K562 (cell line): ENCODE results near the gene RPS2. TPM values are rescaled to one million over a fixed set of nuclear protein-coding genes. Genes with fewer than 3 reads are reported as not detected.

ENCODE experiments used
- CBFB ChIP-seq: sonication (generic); formaldehyde crosslinking; IDR thresholded peaks from 2 replicates; pipeline ENCODE4 v1.4.0; 2020; ENCODE audit warnings: mild to moderate bottlenecking, missing genetic modification reagents
- CREB1 ChIP-seq, 2 experiments: sonication (generic) in 1 of 2; formaldehyde crosslinking in 1 of 2; IDR thresholded peaks; 2 replicates each; pipeline versions ENCODE4 v1.6.1 to v1.8.0; 2012 to 2022; ENCODE audit warnings: inconsistent platforms in 1 of 2, mild to moderate bottlenecking in 1 of 2, missing genetic modification reagents in 1 of 2, moderate library complexity in 1 of 2
- CXXC5 ChIP-seq: fragments of 250-450 bp; sonication (Bioruptor Pico); IDR thresholded peaks from 2 replicates; pipeline ENCODE4 v1.8.0; 2022; ENCODE audit warnings: inconsistent platforms, mild to moderate bottlenecking, moderate library complexity
- ELF2 ChIP-seq: fragments of 250-450 bp; sonication (Bioruptor Pico); IDR thresholded peaks from 2 replicates; pipeline ENCODE4 v1.5.0; 2021; ENCODE audit warnings: mild to moderate bottlenecking
- FOXM1 ChIP-seq, 2 experiments: fragments of 450-650 bp in 1 of 2; sonication (generic) in 1 of 2; formaldehyde crosslinking in 1 of 2; IDR thresholded peaks; 2 replicates each; pipeline versions ENCODE4 v1.6.1 to v1.9.0; 2017 to 2022; ENCODE audit warnings: low read depth in 2 of 2, mild to moderate bottlenecking in 2 of 2, missing genetic modification reagents in 1 of 2, moderate library complexity in 1 of 2
- FOXP1 ChIP-seq: sonication (generic); formaldehyde crosslinking; IDR thresholded peaks from 2 replicates; pipeline ENCODE4 v1.8.0; 2022; ENCODE audit warnings: mild to moderate bottlenecking, missing genetic modification reagents
- HDAC8 ChIP-seq: fragments of 450-650 bp; IDR thresholded peaks from 2 replicates; pipeline ENCODE4 v1.6.1; 2016; ENCODE audit warnings: mild to moderate bottlenecking, missing genetic modification characterization, moderate library complexity, missing compliant biosample characterization
- MTF1 ChIP-seq: fragments of 250-450 bp; sonication (Bioruptor Pico); IDR thresholded peaks from 2 replicates; pipeline ENCODE4 v1.9.0; 2021; ENCODE audit warnings: moderate library complexity, mild to moderate bottlenecking, inconsistent platforms, borderline replicate concordance
- PRPF4 ChIP-seq: fragments of 200-400 bp; formaldehyde crosslinking; IDR thresholded peaks from one replicate; pipeline ENCODE4 v1.6.1; 2017; ENCODE audit warnings: low read length, low read depth, mild to moderate bottlenecking; ENCODE audit not compliant: insufficient read depth, poor library complexity, severe bottlenecking
- THRAP3 ChIP-seq: fragments of 450-650 bp; IDR thresholded peaks from 2 replicates; pipeline ENCODE4 v1.6.1; 2016; ENCODE audit warnings: mild to moderate bottlenecking, inconsistent platforms, borderline replicate concordance
- XRCC5 ChIP-seq: fragments of 200-400 bp; formaldehyde crosslinking; IDR thresholded peaks from 2 replicates; pipeline ENCODE4 v1.6.1; 2017; ENCODE audit warnings: low read depth, mild to moderate bottlenecking, low read length
- ZEB2 ChIP-seq: fragments of 450-650 bp; IDR thresholded peaks from 2 replicates; pipeline ENCODE4 v1.6.1; 2016
- ZFP30 ChIP-seq: fragments of 250-450 bp; sonication (Bioruptor Pico); IDR thresholded peaks from 2 replicates; pipeline ENCODE4 v1.8.0; 2022; ENCODE audit warnings: moderate library complexity, mild to moderate bottlenecking, inconsistent platforms, borderline replicate concordance
- ZNF316 ChIP-seq: fragments of 450-650 bp; IDR thresholded peaks from 2 replicates; pipeline ENCODE4 v1.6.1; 2016
- ZNF76 ChIP-seq: fragments of 250-450 bp; sonication (Bioruptor Pico); IDR thresholded peaks from 2 replicates; pipeline ENCODE4 v1.4.0; 2020; ENCODE audit warnings: mild to moderate bottlenecking, moderate library complexity, borderline replicate concordance
- polyA plus RNA-seq, 8 experiments: library from polyadenylated mRNA; depleted of rRNA in 4 of 8; stranded (reverse) in 5 of 8; unstranded in 3 of 8; fragments of >200 nt; fragmentation: Nextera tagmentation in 2 of 8; fragmentation: Illumina TruSeq in 1 of 8; extraction: Ambion mirVana in 2 of 8; extraction: Trizol in 1 of 8; gene quantifications; 2 replicates each; pipeline versions ENCODE4 v1.2.1 to v1.2.3, GENCODE V29; 2011 to 2014; ENCODE audit warnings: inconsistent platforms in 1 of 8, missing spikeins in 1 of 8
- total RNA-seq, 7 experiments: library from RNA; depleted of rRNA in 6 of 7; stranded (reverse); fragments of >200 nt in 6 of 7; fragmentation: Illumina TruSeq in 2 of 7; extraction: Trizol in 2 of 7; gene quantifications; 2 replicates each; pipeline versions ENCODE4 v1.2.1 to v1.2.3, GENCODE V29; 2011 to 2021; ENCODE audit warnings: low replicate concordance in 1 of 7
- TF ChIP-seq, protein P1 (sequence below): fragments of 250-450 bp; sonication (Bioruptor Pico); IDR thresholded peaks from 2 replicates; pipeline ENCODE4 v1.4.0; 2020; ENCODE audit warnings: mild to moderate bottlenecking, moderate library complexity, borderline replicate concordance
- TF ChIP-seq, protein P2 (sequence below): sonication (generic); formaldehyde crosslinking; IDR thresholded peaks from 2 replicates; pipeline ENCODE4 v1.8.0; 2022; ENCODE audit warnings: mild to moderate bottlenecking, missing genetic modification reagents, borderline replicate concordance
- TF ChIP-seq, protein P3 (sequence below): sonication (generic); formaldehyde crosslinking; IDR thresholded peaks from 2 replicates; pipeline ENCODE4 v1.8.0; 2022; ENCODE audit warnings: mild to moderate bottlenecking, missing genetic modification reagents
- TF ChIP-seq, protein P4 (sequence below): sonication (generic); formaldehyde crosslinking; IDR thresholded peaks from 2 replicates; pipeline ENCODE4 v1.5.0; 2020; ENCODE audit warnings: missing genetic modification reagents
- TF ChIP-seq, protein P5 (sequence below): fragments of 450-650 bp; IDR thresholded peaks from 2 replicates; pipeline ENCODE4 v1.6.1; 2016; ENCODE audit warnings: missing biosample characterization, missing genetic modification characterization
- TF ChIP-seq, protein P6 (sequence below): sonication (generic); formaldehyde crosslinking; IDR thresholded peaks from 2 replicates; pipeline ENCODE4 v1.9.0; 2022; ENCODE audit warnings: mild to moderate bottlenecking, missing genetic modification reagents

RPS2 gene
- total and polyA plus RNA-seq, 9 of the 15 experiments (the other 6 are each of a cell fraction or from before 2014, with no cell fraction given) = 834 to 4,794 (median 3,793) TPM

DNA sequence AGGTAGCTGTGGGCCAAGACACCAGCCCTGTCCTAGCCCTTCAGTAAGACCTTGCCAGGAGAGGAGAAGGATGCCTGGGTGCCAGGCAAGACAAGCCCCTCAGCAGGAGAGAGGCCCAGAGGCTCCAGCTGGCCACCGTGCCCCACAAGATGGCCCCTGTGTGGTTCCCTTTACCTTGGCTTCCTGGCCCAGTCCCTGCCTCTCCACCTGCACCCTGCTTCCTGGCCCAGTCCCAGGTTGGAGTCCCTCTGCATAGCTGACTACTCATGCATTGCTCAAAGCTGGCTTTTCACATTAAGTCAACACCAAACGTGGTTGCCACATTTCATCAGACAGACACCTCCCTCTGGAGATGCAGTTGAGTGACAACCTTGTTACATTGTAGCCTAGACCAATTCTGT is 29.1 kb upstream of the RPS2 start (continued):
- TF ChIP-seq, protein P1, sequence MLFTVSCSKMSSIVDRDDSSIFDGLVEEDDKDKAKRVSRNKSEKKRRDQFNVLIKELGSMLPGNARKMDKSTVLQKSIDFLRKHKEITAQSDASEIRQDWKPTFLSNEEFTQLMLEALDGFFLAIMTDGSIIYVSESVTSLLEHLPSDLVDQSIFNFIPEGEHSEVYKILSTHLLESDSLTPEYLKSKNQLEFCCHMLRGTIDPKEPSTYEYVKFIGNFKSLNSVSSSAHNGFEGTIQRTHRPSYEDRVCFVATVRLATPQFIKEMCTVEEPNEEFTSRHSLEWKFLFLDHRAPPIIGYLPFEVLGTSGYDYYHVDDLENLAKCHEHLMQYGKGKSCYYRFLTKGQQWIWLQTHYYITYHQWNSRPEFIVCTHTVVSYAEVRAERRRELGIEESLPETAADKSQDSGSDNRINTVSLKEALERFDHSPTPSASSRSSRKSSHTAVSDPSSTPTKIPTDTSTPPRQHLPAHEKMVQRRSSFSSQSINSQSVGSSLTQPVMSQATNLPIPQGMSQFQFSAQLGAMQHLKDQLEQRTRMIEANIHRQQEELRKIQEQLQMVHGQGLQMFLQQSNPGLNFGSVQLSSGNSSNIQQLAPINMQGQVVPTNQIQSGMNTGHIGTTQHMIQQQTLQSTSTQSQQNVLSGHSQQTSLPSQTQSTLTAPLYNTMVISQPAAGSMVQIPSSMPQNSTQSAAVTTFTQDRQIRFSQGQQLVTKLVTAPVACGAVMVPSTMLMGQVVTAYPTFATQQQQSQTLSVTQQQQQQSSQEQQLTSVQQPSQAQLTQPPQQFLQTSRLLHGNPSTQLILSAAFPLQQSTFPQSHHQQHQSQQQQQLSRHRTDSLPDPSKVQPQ (CRISPR knock-in tag) = no peak
- TF ChIP-seq, protein P2, sequence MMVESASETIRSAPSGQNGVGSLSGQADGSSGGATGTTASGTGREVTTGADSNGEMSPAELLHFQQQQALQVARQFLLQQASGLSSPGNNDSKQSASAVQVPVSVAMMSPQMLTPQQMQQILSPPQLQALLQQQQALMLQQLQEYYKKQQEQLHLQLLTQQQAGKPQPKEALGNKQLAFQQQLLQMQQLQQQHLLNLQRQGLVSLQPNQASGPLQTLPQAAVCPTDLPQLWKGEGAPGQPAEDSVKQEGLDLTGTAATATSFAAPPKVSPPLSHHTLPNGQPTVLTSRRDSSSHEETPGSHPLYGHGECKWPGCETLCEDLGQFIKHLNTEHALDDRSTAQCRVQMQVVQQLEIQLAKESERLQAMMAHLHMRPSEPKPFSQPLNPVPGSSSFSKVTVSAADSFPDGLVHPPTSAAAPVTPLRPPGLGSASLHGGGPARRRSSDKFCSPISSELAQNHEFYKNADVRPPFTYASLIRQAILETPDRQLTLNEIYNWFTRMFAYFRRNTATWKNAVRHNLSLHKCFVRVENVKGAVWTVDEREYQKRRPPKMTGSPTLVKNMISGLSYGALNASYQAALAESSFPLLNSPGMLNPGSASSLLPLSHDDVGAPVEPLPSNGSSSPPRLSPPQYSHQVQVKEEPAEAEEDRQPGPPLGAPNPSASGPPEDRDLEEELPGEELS (CRISPR knock-in tag) = 0 out of 2 replicates have a peak, but pooled peaks have one; percentile 0
- TF ChIP-seq XRCC5 = no peak
- no peak for TF ChIP-seq FOXP1
- TF ChIP-seq, protein P3, sequence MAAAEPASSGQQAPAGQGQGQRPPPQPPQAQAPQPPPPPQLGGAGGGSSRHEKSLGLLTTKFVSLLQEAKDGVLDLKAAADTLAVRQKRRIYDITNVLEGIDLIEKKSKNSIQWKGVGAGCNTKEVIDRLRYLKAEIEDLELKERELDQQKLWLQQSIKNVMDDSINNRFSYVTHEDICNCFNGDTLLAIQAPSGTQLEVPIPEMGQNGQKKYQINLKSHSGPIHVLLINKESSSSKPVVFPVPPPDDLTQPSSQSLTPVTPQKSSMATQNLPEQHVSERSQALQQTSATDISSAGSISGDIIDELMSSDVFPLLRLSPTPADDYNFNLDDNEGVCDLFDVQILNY (CRISPR knock-in tag) = no peak
- TF ChIP-seq THRAP3 = no peak
- TF ChIP-seq CBFB = no peak
- TF ChIP-seq ZNF316 = no peak
- TF ChIP-seq, protein P4, sequence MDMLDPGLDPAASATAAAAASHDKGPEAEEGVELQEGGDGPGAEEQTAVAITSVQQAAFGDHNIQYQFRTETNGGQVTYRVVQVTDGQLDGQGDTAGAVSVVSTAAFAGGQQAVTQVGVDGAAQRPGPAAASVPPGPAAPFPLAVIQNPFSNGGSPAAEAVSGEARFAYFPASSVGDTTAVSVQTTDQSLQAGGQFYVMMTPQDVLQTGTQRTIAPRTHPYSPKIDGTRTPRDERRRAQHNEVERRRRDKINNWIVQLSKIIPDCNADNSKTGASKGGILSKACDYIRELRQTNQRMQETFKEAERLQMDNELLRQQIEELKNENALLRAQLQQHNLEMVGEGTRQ (CRISPR knock-in tag) = no peak
- TF ChIP-seq, protein P5, sequence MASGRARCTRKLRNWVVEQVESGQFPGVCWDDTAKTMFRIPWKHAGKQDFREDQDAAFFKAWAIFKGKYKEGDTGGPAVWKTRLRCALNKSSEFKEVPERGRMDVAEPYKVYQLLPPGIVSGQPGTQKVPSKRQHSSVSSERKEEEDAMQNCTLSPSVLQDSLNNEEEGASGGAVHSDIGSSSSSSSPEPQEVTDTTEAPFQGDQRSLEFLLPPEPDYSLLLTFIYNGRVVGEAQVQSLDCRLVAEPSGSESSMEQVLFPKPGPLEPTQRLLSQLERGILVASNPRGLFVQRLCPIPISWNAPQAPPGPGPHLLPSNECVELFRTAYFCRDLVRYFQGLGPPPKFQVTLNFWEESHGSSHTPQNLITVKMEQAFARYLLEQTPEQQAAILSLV = 0 out of 2 replicates have a peak, but pooled peaks have one; percentile 50
- no peak for TF ChIP-seq CREB1 (IDR thresholded peaks at IDR 0.05)
- TF ChIP-seq CREB1 (CRISPR knock-in tag; IDR thresholded peaks at IDR 0.05) = no peak
- no peak for TF ChIP-seq ZEB2
- no peak for TF ChIP-seq ELF2
- peak; percentile 82 for TF ChIP-seq HDAC8 (tag)
- no peak for TF ChIP-seq ZFP30 (CRISPR knock-in tag)
- TF ChIP-seq MTF1 = no peak
- TF ChIP-seq FOXM1 (IDR thresholded peaks at IDR 0.05; ENCODE audit: low read depth) = no peak
- no peak for TF ChIP-seq FOXM1 (CRISPR knock-in tag; IDR thresholded peaks at IDR 0.05; ENCODE audit: low read depth)
- TF ChIP-seq PRPF4 = no peak
- TF ChIP-seq CXXC5 = peak; percentile 41; the same call in 1 of the 2 replicates
- 0 out of 2 replicates have a peak, but pooled peaks have one; percentile 28 for TF ChIP-seq ZNF76
- TF ChIP-seq, protein P6, sequence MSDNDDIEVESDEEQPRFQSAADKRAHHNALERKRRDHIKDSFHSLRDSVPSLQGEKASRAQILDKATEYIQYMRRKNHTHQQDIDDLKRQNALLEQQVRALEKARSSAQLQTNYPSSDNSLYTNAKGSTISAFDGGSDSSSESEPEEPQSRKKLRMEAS (CRISPR knock-in tag) = no peak
